NCI-H1436 treated with DMSO at 0.1 percent for 48 hours (cell line): Measurements from ENCODE around the gene C6orf132.

Experiments
- DNase-seq: peaks from one replicate; lab custom pipeline; 2025; lab: John Stamatoyannopoulos, UW

The C6orf132 gene

GRCh38 chr6:42105709-42106108 is 36.7 kb downstream of the C6orf132 start:
- DNase-seq, result no peak

GRCh38 chr6:42105156-42105648 is 37.2 kb downstream of the C6orf132 start:
- no peak for DNase-seq

DNA sequence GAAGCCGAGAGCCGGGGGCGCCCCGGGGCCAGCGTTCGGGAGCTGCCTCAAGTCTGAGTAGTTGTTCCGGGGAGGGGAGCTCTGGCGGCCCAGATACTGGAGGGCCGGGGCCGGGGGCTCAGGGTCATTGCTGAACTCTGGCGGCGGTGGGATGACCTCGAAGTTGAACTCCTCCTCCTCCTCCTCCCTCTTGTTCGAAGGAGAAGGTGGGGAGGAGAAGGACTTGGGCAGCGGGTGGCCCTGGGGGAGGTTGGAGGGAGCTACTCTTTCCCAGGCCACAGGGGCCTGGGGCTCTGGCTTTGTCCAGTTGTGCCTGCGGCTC is 37.7 kb downstream of the C6orf132 start:
- DNase-seq, result no peak

- DNase-seq, result no peak
Measured at GRCh38 chr6:42104095-42104803, 38.2 kb downstream of the C6orf132 start.

- DNase-seq, result no peak
Measured at GRCh38 chr6:42103753-42104094, 38.7 kb downstream of the C6orf132 start.

- no peak for DNase-seq
Measured at GRCh38 chr6:42103216-42103615, 39.2 kb downstream of the C6orf132 start.

GRCh38 chr6:42101186-42101657 is 41.2 kb downstream of the C6orf132 start:
- no peak for DNase-seq

DNA sequence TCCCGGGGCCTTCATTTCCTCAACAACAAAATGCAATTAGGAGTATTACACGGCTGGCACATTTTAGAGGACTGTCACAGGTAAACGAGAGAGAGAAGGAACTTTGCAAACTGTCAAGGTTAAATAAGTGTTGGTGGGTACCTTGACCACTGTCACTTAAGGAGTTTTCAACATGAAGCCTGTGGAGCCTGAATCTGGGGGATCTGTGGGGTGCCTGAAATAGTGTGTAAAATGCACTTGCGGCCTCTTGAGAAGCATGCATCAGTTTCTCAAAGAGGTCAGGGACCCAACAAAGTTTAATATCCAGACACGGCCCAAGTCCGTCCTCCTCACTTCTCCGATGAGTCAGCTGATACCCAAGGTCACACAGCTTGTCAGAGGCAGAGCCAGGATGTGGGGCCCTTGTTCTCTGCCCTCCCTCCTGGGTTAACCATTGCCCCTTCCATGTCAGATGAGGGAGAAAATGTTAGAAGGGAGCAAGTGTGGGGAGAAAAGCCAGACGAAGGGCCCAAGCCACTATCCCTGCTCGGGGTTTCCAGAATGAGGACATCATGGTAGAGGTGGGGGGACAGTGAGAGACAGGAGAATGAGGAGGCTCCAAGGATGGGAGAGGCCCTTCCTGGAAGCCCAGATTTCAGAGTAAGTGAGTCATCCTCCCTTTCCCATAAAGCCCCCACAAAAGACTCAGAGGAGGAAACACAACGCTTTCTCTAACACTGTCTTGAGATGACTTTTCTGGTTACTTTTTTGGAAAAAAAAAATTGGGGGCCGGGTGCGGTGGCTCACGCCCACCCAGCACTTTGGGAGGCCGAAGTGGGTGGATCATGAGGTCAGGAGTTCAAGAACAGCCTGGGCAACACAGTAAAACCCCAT is 42.2 kb downstream of the C6orf132 start:
- DNase-seq, result no peak

DNA sequence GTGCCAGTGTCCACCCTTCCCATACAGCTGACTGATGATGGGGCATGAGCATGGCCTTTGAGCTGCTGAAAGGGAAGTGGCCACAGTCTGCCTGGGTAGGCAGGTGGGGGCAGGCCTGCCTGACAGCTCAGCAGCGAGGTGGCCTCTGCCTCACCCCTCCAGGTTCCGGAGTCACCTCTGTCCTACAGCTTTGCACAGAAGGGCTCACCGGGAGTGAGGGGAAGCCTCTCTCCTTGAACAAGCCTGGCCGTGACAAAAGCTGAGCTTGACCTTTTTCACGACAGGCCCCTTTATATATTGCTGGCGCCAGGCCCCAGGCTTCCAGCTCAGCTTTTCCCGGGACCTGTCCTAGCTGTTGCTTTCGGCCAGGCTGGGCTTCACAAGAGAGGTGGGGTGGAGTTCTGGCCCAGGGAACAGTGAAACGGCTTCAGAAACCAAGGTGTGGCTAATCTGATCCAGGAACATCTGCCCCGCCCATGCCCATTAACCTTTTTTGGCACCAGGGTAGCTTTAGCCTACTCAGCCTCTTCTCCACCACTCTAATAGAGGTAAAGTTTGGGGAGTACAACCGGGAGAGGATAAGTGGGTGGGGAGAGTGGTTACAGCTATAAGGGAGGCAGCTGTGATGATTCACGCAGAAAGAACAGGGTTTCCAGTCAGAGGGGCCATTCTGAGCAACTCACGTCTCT is 42.9 kb downstream of the C6orf132 start:
- DNase-seq, result no peak

DNA sequence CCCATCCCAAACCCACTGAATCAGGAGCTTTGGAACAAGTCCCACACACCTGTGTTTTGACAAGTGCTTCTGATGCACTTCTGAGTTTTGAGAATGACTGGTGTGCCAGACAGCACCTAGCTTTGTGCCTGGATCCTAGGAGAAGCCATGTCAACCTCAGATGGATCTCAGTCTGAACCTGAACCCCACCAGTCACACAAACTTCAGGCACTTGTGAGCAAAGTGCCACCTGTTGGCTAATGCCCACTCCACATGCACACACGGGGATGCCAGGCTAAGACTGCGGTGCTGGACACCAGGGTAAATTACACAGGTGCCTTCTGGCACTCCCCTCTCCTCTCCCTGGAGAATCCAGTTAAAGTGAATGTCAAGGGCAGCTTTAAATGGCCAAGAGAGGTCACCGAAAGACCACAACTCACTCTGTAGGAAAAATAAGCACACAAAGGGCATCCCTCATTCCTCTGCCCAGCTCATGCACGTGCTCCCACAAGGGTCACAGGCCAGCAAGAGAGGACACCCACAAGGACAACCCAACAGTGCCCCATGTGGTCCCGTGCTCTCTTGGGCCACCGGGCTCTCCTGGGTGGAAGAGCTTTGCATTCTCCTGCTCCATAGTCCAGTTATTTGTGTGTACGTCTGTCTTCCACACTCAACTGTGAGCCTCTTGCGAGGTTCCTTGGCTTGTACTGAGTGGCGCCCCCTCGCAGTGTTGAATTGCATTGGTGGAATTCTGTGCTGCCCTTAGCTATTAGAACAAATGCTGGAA is 46.5 kb downstream of the C6orf132 start:
- no peak for DNase-seq

GRCh38 chr6:42095094-42095493 is 47.3 kb downstream of the C6orf132 start:
- no peak for DNase-seq

- no peak for DNase-seq
Measured at GRCh38 chr6:42093582-42094329, 48.7 kb downstream of the C6orf132 start.

DNA sequence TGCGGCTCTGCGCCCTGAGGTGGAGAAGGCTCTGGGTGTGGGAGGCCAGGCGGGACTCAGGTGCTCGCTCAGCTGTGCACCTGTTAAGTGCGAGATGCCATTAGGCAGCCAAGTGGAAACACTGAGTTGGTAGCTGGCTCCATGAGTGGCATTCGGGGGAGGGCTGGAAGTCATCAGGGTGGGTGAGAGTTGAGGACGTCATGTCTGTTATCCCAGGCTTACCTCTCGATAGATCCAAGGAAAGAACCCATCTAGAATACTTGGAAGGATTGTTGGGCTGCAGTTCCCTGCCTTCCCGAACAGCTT is 50.7 kb downstream of the C6orf132 start:
- no peak for DNase-seq

- DNase-seq, result no peak
Measured at GRCh38 chr6:42090819-42091717, 51.4 kb downstream of the C6orf132 start.

GRCh38 chr6:42088101-42088591 is 54.3 kb downstream of the C6orf132 start:
- DNase-seq, result no peak

GRCh38 chr6:42086046-42087035 is 56.1 kb downstream of the C6orf132 start:
- DNase-seq, result no peak

DNA sequence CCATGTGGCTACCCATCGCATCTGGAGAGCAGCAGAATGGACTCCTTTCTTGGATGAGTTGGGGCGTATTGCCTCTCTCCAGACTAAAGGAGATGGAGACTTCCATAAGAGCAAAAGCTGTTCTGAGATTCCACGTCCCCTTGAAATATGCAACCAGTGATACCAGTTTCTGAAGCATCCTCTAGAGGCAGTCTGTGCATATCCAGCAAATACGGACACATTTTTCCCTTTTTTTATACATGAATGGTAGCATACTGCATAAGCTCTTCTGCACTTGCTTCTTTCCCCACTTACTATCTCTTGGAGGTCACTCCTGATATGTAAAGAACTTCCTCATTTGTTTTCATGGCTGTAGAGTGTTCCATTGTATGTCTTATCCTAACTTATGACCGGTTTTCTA is 57.5 kb downstream of the C6orf132 start:
- DNase-seq, result no peak

GRCh38 chr6:42083530-42083929 is 58.9 kb downstream of the C6orf132 start:
- DNase-seq, result no peak

GRCh38 chr6:42079941-42080464 is 62.4 kb downstream of the C6orf132 start:
- no peak for DNase-seq
